HepG2 (cell line): Measurements from ENCODE around the gene CNPPD1. TPM values are rescaled to one million over a fixed set of nuclear protein-coding genes. Genes with fewer than 3 reads are reported as not detected.

Source experiments
- ATF2 ChIP-seq: sonication (generic); formaldehyde crosslinking; IDR thresholded peaks from 2 replicates; pipeline ENCODE4 v1.4.0; 2020; ENCODE audit warnings: missing genetic modification reagents
- CEBPB ChIP-seq: IDR thresholded peaks from 2 replicates; pipeline ENCODE4 v1.6.1; 2011; ENCODE audit warnings: low read depth, low read length, improper control_type of control experiment, borderline replicate concordance
- CHD2 ChIP-seq: IDR thresholded peaks from 2 replicates; pipeline ENCODE4 v1.6.1; 2011; ENCODE audit warnings: low read depth, low read length, improper control_type of control experiment
- DBP ChIP-seq: sonication (generic); formaldehyde crosslinking; IDR thresholded peaks from 2 replicates; pipeline ENCODE4 v1.4.0; 2020; ENCODE audit warnings: missing genetic modification reagents; ENCODE audit errors: not compliant biosample characterization
- DRAP1 ChIP-seq: IDR thresholded peaks from 2 replicates; pipeline ENCODE4 v1.6.1; 2016; ENCODE audit warnings: missing genetic modification reagents, missing compliant biosample characterization
- EP300 ChIP-seq, 3 experiments: sonication (generic) in 1 of 3; formaldehyde crosslinking in 1 of 3; IDR thresholded peaks; 2 replicates each; pipeline versions ENCODE4 v1.5.1 to v1.6.1; 2011 to 2020; ENCODE audit warnings: low read depth in 2 of 3, low read length in 2 of 3, borderline replicate concordance in 1 of 3, improper control_type of control experiment in 1 of 3, mild to moderate bottlenecking in 1 of 3, missing genetic modification reagents in 1 of 3, moderate library complexity in 1 of 3
- FOXC1 ChIP-seq: sonication (generic); formaldehyde crosslinking; IDR thresholded peaks from 2 replicates; pipeline ENCODE4 v1.8.0; 2022; ENCODE audit warnings: mild to moderate bottlenecking, missing genetic modification reagents, borderline replicate concordance
- HDAC1 ChIP-seq: sonication (generic); formaldehyde crosslinking; IDR thresholded peaks from 2 replicates; pipeline ENCODE4 v1.5.1; 2020; ENCODE audit warnings: mild to moderate bottlenecking, missing genetic modification reagents
- HNF4G ChIP-seq, 2 experiments: sonication (generic) in 1 of 2; formaldehyde crosslinking in 1 of 2; IDR thresholded peaks; 2 replicates each; pipeline versions ENCODE4 v1.4.0 to v1.6.1; 2011 to 2020; ENCODE audit warnings: borderline replicate concordance in 2 of 2, low read depth in 2 of 2, mild to moderate bottlenecking in 2 of 2, low read length in 1 of 2, missing genetic modification reagents in 1 of 2, moderate library complexity in 1 of 2
- HOXA5 ChIP-seq: sonication (generic); formaldehyde crosslinking; IDR thresholded peaks from 2 replicates; pipeline ENCODE4 v1.4.0; 2020; ENCODE audit warnings: missing genetic modification reagents
- IKZF4 ChIP-seq: sonication (generic); formaldehyde crosslinking; IDR thresholded peaks from 2 replicates; pipeline ENCODE4 v1.5.1; 2020; ENCODE audit warnings: borderline replicate concordance, mild to moderate bottlenecking, low read depth, missing genetic modification reagents; ENCODE audit errors: not compliant biosample characterization
- KDM2A ChIP-seq: sonication (generic); formaldehyde crosslinking; IDR thresholded peaks from 2 replicates; pipeline ENCODE4 v1.4.0; 2020; ENCODE audit warnings: low read depth, missing genetic modification reagents, borderline replicate concordance
- MBD4 ChIP-seq: IDR thresholded peaks from 2 replicates; pipeline ENCODE4 v1.6.1; 2012; ENCODE audit warnings: low read length, inconsistent platforms, borderline replicate concordance
- NCOA5 ChIP-seq: sonication (generic); formaldehyde crosslinking; IDR thresholded peaks from 2 replicates; pipeline ENCODE4 v1.4.0; 2020; ENCODE audit warnings: missing genetic modification reagents
- PRPF4 ChIP-seq: fragments of 200-400 bp; formaldehyde crosslinking; IDR thresholded peaks from 2 replicates; pipeline ENCODE4 v1.6.1; 2016; ENCODE audit warnings: low read length, low read depth; ENCODE audit not compliant: poor library complexity, severe bottlenecking
- SMAD1 ChIP-seq: sonication (generic); formaldehyde crosslinking; IDR thresholded peaks from 2 replicates; pipeline ENCODE4 v1.4.0; 2020; ENCODE audit warnings: missing genetic modification reagents, low read depth, mild to moderate bottlenecking, borderline replicate concordance
- TEAD3 ChIP-seq: optimal IDR thresholded peaks from 2 replicates; pipeline ENCODE3; 2016; ENCODE audit warnings: borderline replicate concordance
- ZBTB20 ChIP-seq: sonication (generic); formaldehyde crosslinking; IDR thresholded peaks from 2 replicates; pipeline ENCODE4 v1.8.1; 2023; ENCODE audit warnings: missing genetic modification reagents, low read depth, mild to moderate bottlenecking, borderline replicate concordance
- ZEB1 ChIP-seq: IDR thresholded peaks from 2 replicates; pipeline ENCODE4 v1.6.1; 2012; ENCODE audit warnings: mild to moderate bottlenecking, low read depth, inconsistent platforms; ENCODE audit not compliant: insufficient replicate concordance
- ZFP90 ChIP-seq: sonication (generic); formaldehyde crosslinking; IDR thresholded peaks from 2 replicates; pipeline ENCODE4 v1.8.0; 2022; ENCODE audit warnings: missing genetic modification reagents, mild to moderate bottlenecking, inconsistent platforms, borderline replicate concordance
- ZNF33B ChIP-seq: sonication (generic); formaldehyde crosslinking; IDR thresholded peaks from 2 replicates; pipeline ENCODE4 v1.5.1; 2020; ENCODE audit warnings: mild to moderate bottlenecking, missing genetic modification reagents
- ZNF543 ChIP-seq: sonication (generic); formaldehyde crosslinking; IDR thresholded peaks from 2 replicates; pipeline ENCODE4 v1.4.0; 2020; ENCODE audit warnings: mild to moderate bottlenecking, missing genetic modification reagents
- ZNF597 ChIP-seq: sonication (generic); formaldehyde crosslinking; IDR thresholded peaks from 2 replicates; pipeline ENCODE4 v1.5.0; 2020; ENCODE audit warnings: missing genetic modification reagents
- ZNF777 ChIP-seq: sonication (generic); formaldehyde crosslinking; IDR thresholded peaks from 2 replicates; pipeline ENCODE4 v1.4.0; 2020; ENCODE audit warnings: missing genetic modification reagents
- ZNF792 ChIP-seq: IDR thresholded peaks from 2 replicates; pipeline ENCODE4 v1.6.1; 2016
- polyA plus RNA-seq, 8 experiments: library from polyadenylated mRNA; depleted of rRNA in 3 of 8; stranded (reverse) in 7 of 8; unstranded in 1 of 8; fragments of >200 nt; fragmentation: Illumina TruSeq in 4 of 8; extraction: Trizol in 4 of 8; gene quantifications; 2 replicates each; pipeline versions ENCODE4 v1.2.1 to v1.2.3, GENCODE V29; 2011 to 2016; ENCODE audit warnings: low read depth in 4 of 8, missing spikeins in 1 of 8, mixed read lengths in 1 of 8; ENCODE audit not compliant: insufficient read depth in 1 of 8
- total RNA-seq, 5 experiments: library from RNA; depleted of rRNA; stranded (reverse); fragments of >200 nt; fragmentation: Illumina TruSeq; extraction: Trizol; gene quantifications; 2 replicates each; pipeline ENCODE4 v1.2.3, GENCODE V29; 2016; ENCODE audit warnings: low read depth in 1 of 5

Gene CNPPD1
- total and polyA plus RNA-seq, 2 of the 13 experiments (the other 11 are each of a cell fraction or from before 2014, with no cell fraction given) = 35.5 to 49.4 TPM

GRCh38 chr2:219160186-219161017, 16.3 kb downstream of the CNPPD1 start, which contains the start of gene NHEJ1 (continued):
- TF ChIP-seq DBP (peak; percentile 11), HOXA5 (CRISPR knock-in tag) (peak; percentile 96), FOXC1 (CRISPR knock-in tag) (peak; percentile 97), DRAP1 (peak; percentile 65; the same call in 1 of the 2 replicates), ZBTB20 (CRISPR knock-in tag) (peak; percentile 93), ZNF777 (peak; percentile 81), NCOA5 (CRISPR knock-in tag) (no peak), ZNF792 (CRISPR knock-in tag) (peak; percentile 91), TEAD3 (CRISPR knock-in tag) (peak; percentile 53), PRPF4 (no peak), ZNF543 (CRISPR knock-in tag) (peak; percentile 85; the same call in 1 of the 2 replicates), HNF4G (IDR thresholded peaks at IDR 0.05; ENCODE audit: borderline replicate concordance, low read depth, low read length) (no peak), HNF4G (CRISPR knock-in tag; IDR thresholded peaks at IDR 0.05; ENCODE audit: borderline replicate concordance, low read depth) (peak; percentile 78), ZFP90 (CRISPR knock-in tag) (peak; percentile 93), IKZF4 (CRISPR knock-in tag) (peak; percentile 98), ATF2 (CRISPR knock-in tag) (peak; percentile 72), CEBPB (no peak), CHD2 (0 out of 2 replicates have a peak, but pooled peaks have one; percentile 28), ZNF597 (CRISPR knock-in tag) (0 out of 2 replicates have a peak, but pooled peaks have one; percentile 53), SMAD1 (peak; percentile 95), KDM2A (peak; percentile 93), HDAC1 (CRISPR knock-in tag) (peak; percentile 88), EP300 (IDR thresholded peaks at IDR 0.05; ENCODE audit: low read depth in 2 of 2, low read length in 2 of 2) (no peak), EP300 (CRISPR knock-in tag; IDR thresholded peaks at IDR 0.05; ENCODE audit: borderline replicate concordance) (no peak; the same call in 1 of the 2 replicates), ZNF33B (peak; percentile 96), MBD4 (no peak), ZEB1 (no peak)
